HEK293 (cell line): ENCODE measurements around the gene ATE1.

ENCODE experiments used
- CTCF ChIA-PET: fragments of 350-600 bp; formaldehyde crosslinking; extraction: SDS; loops from one replicate; lab custom pipeline; 2021; ENCODE audit warnings: antibody characterized with exemption; lab: Yijun Ruan, JAX
- POLR2A ChIA-PET: fragments of 300-600 bp; formaldehyde crosslinking; extraction: SDS; loops from one replicate; lab custom pipeline; 2020; ENCODE audit warnings: antibody characterized with exemption, inconsistent platforms; lab: Yijun Ruan, JAX
- H3K27ac ChIP-seq: fragments of 200-500 bp; sonication (Bioruptor generic); 2 replicates; pipeline ENCODE4 v1.5.1; 2014; ENCODE audit warnings: low read depth, low read length, control low read depth, inconsistent platforms; ENCODE audit errors: extremely low read depth
- H3K36me3 ChIP-seq, 2 experiments: fragments of 200-500 bp in 1 of 2; sonication (Bioruptor generic) in 1 of 2; 1 replicate in 1 of 2; 2 replicates in 1 of 2; pipeline ENCODE4 v1.5.1; 2014 to 2017; ENCODE audit warnings: inconsistent platforms in 2 of 2, low read length in 2 of 2; ENCODE audit not compliant: control insufficient read depth in 2 of 2, insufficient read depth in 1 of 2
- H3K4me1 ChIP-seq: fragments of 200-500 bp; sonication (Bioruptor generic); 2 replicates; pipeline ENCODE4 v1.5.1; 2014; ENCODE audit warnings: mild to moderate bottlenecking, low read length, inconsistent platforms; ENCODE audit not compliant: control insufficient read depth, insufficient read depth
- H3K4me3 ChIP-seq: 2 replicates; pipeline ENCODE4 v1.5.1; 2011; ENCODE audit warnings: low read depth, mild to moderate bottlenecking, control low read depth, low read length, moderate library complexity
- H3K9me3 ChIP-seq: fragments of 200-500 bp; sonication (Bioruptor generic); 2 replicates; pipeline ENCODE4 v1.5.1; 2014; ENCODE audit warnings: low read depth, low read length, inconsistent platforms; ENCODE audit not compliant: control insufficient read depth, insufficient read depth
- BCL11B ChIP-seq: fragments of 450-650 bp; formaldehyde crosslinking; IDR thresholded peaks from 2 replicates; pipeline ENCODE4 v1.5.1; 2016; ENCODE audit warnings: low read depth, missing biosample characterization, missing genetic modification characterization
- GLI2 ChIP-seq: fragments of 450-650 bp; formaldehyde crosslinking; IDR thresholded peaks from 2 replicates; pipeline ENCODE4; 2017; ENCODE audit warnings: missing biosample characterization, missing genetic modification characterization, low read depth, borderline replicate concordance
- GLI4 ChIP-seq: fragments of 450-650 bp; formaldehyde crosslinking; IDR thresholded peaks from 2 replicates; pipeline ENCODE4 v1.5.1; 2016; ENCODE audit warnings: missing biosample characterization, missing genetic modification characterization
- INSM2 ChIP-seq: fragments of 450-650 bp; formaldehyde crosslinking; IDR thresholded peaks from 2 replicates; pipeline ENCODE4 v1.5.1; 2016; ENCODE audit warnings: missing biosample characterization, missing genetic modification characterization
- KLF7 ChIP-seq: fragments of 450-650 bp; formaldehyde crosslinking; IDR thresholded peaks from 2 replicates; pipeline ENCODE4 v1.5.1; 2016; ENCODE audit warnings: missing biosample characterization, missing genetic modification characterization, borderline replicate concordance
- RBAK ChIP-seq: fragments of 450-650 bp; formaldehyde crosslinking; IDR thresholded peaks from 2 replicates; pipeline ENCODE4 v1.5.1; 2016; ENCODE audit warnings: missing biosample characterization, missing genetic modification characterization
- SP7 ChIP-seq: fragments of 450-650 bp; formaldehyde crosslinking; IDR thresholded peaks from 2 replicates; pipeline ENCODE4 v1.5.1; 2016; ENCODE audit warnings: missing biosample characterization, missing genetic modification characterization
- ZBTB17 ChIP-seq: fragments of 450-650 bp; formaldehyde crosslinking; IDR thresholded peaks from 2 replicates; pipeline ENCODE4 v1.5.1; 2016; ENCODE audit warnings: missing biosample characterization, missing genetic modification characterization
- ZBTB20 ChIP-seq: fragments of 450-650 bp; formaldehyde crosslinking; IDR thresholded peaks from 2 replicates; pipeline ENCODE4 v1.5.1; 2016; ENCODE audit warnings: missing biosample characterization, missing genetic modification characterization
- ZBTB7A ChIP-seq: fragments of 450-650 bp; formaldehyde crosslinking; IDR thresholded peaks from 2 replicates; pipeline ENCODE4 v1.5.1; 2016; ENCODE audit warnings: low read depth, missing biosample characterization, missing genetic modification characterization
- ZNF202 ChIP-seq: fragments of 450-650 bp; formaldehyde crosslinking; IDR thresholded peaks from 2 replicates; pipeline ENCODE4 v1.5.1; 2016; ENCODE audit warnings: missing biosample characterization, missing genetic modification characterization, borderline replicate concordance
- ZNF211 ChIP-seq: fragments of 450-650 bp; formaldehyde crosslinking; IDR thresholded peaks from 2 replicates; pipeline ENCODE4 v1.5.1; 2016; ENCODE audit warnings: low read depth, missing biosample characterization, missing genetic modification characterization
- ZNF214 ChIP-seq: fragments of 450-650 bp; formaldehyde crosslinking; IDR thresholded peaks from 2 replicates; pipeline ENCODE4 v1.5.1; 2017; ENCODE audit warnings: missing biosample characterization, mild to moderate bottlenecking, missing genetic modification characterization, borderline replicate concordance
- ZNF221 ChIP-seq: fragments of 450-650 bp; formaldehyde crosslinking; IDR thresholded peaks from 2 replicates; pipeline ENCODE4 v1.5.1; 2017; ENCODE audit warnings: missing biosample characterization, missing genetic modification characterization, borderline replicate concordance
- ZNF433 ChIP-seq: fragments of 450-650 bp; formaldehyde crosslinking; IDR thresholded peaks from 2 replicates; pipeline ENCODE4 v1.5.1; 2016; ENCODE audit warnings: missing biosample characterization, missing genetic modification characterization, low read depth
- ZNF510 ChIP-seq: fragments of 450-650 bp; formaldehyde crosslinking; IDR thresholded peaks from 2 replicates; pipeline ENCODE4 v1.5.1; 2018; ENCODE audit warnings: mild to moderate bottlenecking, missing genetic modification characterization, missing biosample characterization; ENCODE audit not compliant: insufficient replicate concordance
- ZNF621 ChIP-seq: fragments of 450-650 bp; formaldehyde crosslinking; IDR thresholded peaks from 2 replicates; pipeline ENCODE4 v1.5.1; 2017; ENCODE audit warnings: missing biosample characterization, missing genetic modification characterization
- ZNF624 ChIP-seq: fragments of 450-650 bp; formaldehyde crosslinking; IDR thresholded peaks from 2 replicates; pipeline ENCODE4 v1.5.1; 2017; ENCODE audit warnings: missing biosample characterization, missing genetic modification characterization
- ZNF654 ChIP-seq: fragments of 450-650 bp; formaldehyde crosslinking; IDR thresholded peaks from 2 replicates; pipeline ENCODE4 v1.5.1; 2016; ENCODE audit warnings: low read depth, missing biosample characterization, missing genetic modification characterization
- ZNF670 ChIP-seq: fragments of 450-650 bp; formaldehyde crosslinking; IDR thresholded peaks from 2 replicates; pipeline ENCODE4 v1.5.1; 2016; ENCODE audit warnings: missing biosample characterization, missing genetic modification characterization, low read depth
- ZNF747 ChIP-seq: fragments of 450-650 bp; formaldehyde crosslinking; IDR thresholded peaks from 2 replicates; pipeline ENCODE4 v1.5.1; 2016; ENCODE audit warnings: missing biosample characterization, missing genetic modification characterization
- ZNF768 ChIP-seq: fragments of 450-650 bp; formaldehyde crosslinking; IDR thresholded peaks from 2 replicates; pipeline ENCODE4 v1.5.1; 2018; ENCODE audit warnings: missing biosample characterization, mild to moderate bottlenecking, missing genetic modification characterization
- ZNF837 ChIP-seq: fragments of 450-650 bp; formaldehyde crosslinking; IDR thresholded peaks from 2 replicates; pipeline ENCODE4 v1.5.1; 2016; ENCODE audit warnings: missing biosample characterization, missing genetic modification characterization
- TF ChIP-seq, protein P1 (sequence below): fragments of 450-650 bp; formaldehyde crosslinking; IDR thresholded peaks from 2 replicates; pipeline ENCODE4 v1.5.1; 2016; ENCODE audit warnings: missing biosample characterization, missing genetic modification characterization, borderline replicate concordance
- TF ChIP-seq, protein P2 (sequence below): fragments of 450-650 bp; formaldehyde crosslinking; IDR thresholded peaks from 2 replicates; pipeline ENCODE4 v1.5.1; 2016; ENCODE audit warnings: missing biosample characterization, missing genetic modification characterization
- TF ChIP-seq, protein P3 (sequence below): fragments of 450-650 bp; formaldehyde crosslinking; IDR thresholded peaks from 2 replicates; pipeline ENCODE4 v1.5.1; 2017; ENCODE audit warnings: missing biosample characterization, missing genetic modification characterization
- TF ChIP-seq, protein P4 (sequence below): fragments of 450-650 bp; formaldehyde crosslinking; IDR thresholded peaks from 2 replicates; pipeline ENCODE4 v1.5.1; 2016; ENCODE audit warnings: missing biosample characterization, missing genetic modification characterization
- TF ChIP-seq, protein P5 (sequence below): fragments of 450-650 bp; formaldehyde crosslinking; IDR thresholded peaks from 2 replicates; pipeline ENCODE4 v1.5.1; 2017; ENCODE audit warnings: missing biosample characterization, missing genetic modification characterization

ATE1 gene

DNA sequence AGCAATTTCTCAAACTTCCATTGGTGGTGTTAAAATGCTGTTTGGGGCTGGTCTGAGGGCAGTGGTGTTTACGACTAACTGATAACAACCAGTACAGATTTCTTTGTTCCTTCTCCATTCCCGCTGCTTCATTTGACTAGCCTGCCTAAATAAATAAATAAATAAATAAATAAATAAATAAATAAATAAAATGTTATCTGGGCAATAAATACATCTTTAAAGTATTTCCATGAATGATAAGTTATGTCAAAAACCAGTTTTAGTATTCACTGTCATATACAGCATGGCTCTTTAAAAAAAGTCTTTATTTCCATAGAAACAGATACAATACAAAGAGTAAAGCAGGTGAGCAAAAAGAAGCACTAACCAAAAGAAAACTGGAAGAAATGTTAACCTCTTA is 81.3 kb downstream of the ATE1 start:
- Histone ChIP-seq H3K9me3 (no peaks in the 10 kb centered on the region), H3K27ac (no peak overlapping the region), H3K4me1 (no peaks in the 10 kb centered on the region), H3K4me3 (no peak overlapping the region), H3K36me3 (peaks cover 3 to 5% of the 10 kb centered on the region in 2 experiments; a peak in 2 of 3 replicates)
- CTCF ChIA-PET = no interaction called here
- POLR2A ChIA-PET = no interaction called here
- TF ChIP-seq, protein P1, sequence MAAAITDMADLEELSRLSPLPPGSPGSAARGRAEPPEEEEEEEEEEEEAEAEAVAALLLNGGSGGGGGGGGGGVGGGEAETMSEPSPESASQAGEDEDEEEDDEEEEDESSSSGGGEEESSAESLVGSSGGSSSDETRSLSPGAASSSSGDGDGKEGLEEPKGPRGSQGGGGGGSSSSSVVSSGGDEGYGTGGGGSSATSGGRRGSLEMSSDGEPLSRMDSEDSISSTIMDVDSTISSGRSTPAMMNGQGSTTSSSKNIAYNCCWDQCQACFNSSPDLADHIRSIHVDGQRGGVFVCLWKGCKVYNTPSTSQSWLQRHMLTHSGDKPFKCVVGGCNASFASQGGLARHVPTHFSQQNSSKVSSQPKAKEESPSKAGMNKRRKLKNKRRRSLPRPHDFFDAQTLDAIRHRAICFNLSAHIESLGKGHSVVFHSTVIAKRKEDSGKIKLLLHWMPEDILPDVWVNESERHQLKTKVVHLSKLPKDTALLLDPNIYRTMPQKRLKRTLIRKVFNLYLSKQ = peak; percentile 72; the same call in 1 of the 2 replicates
- TF ChIP-seq ZBTB17 (no peak), ZNF510 (tag by site-specific recombination) (peak; percentile 94), ZNF747 (no peak), ZNF221 (tag by site-specific recombination) (no peak; the same call in 1 of the 2 replicates), ZNF670 (tag by site-specific recombination) (no peak), ZBTB7A (tag by site-specific recombination) (no peak), BCL11B (0 out of 2 replicates have a peak, but pooled peaks have one; percentile 34), KLF7 (tag by site-specific recombination) (no peak), ZNF211 (tag by site-specific recombination) (no peak), ZNF624 (no peak), ZNF768 (tag by site-specific recombination) (no peak), ZNF433 (tag by site-specific recombination) (peak; percentile 84), ZNF214 (tag by site-specific recombination) (peak; percentile 10; the same call in 1 of the 2 replicates), ZNF621 (tag by site-specific recombination) (no peak), ZNF654 (tag by site-specific recombination) (peak; percentile 54; the same call in 1 of the 2 replicates), GLI2 (peak; percentile 52; the same call in 1 of the 2 replicates), ZBTB20 (no peak), ZNF837 (tag by site-specific recombination) (no peak), SP7 (no peak), RBAK (tag by site-specific recombination) (no peak; the same call in 1 of the 2 replicates), ZNF202 (tag by site-specific recombination) (peak; percentile 96; the same call in 1 of the 2 replicates), GLI4 (no peak), INSM2 (tag by site-specific recombination) (no peak)
- TF ChIP-seq, protein P2, sequence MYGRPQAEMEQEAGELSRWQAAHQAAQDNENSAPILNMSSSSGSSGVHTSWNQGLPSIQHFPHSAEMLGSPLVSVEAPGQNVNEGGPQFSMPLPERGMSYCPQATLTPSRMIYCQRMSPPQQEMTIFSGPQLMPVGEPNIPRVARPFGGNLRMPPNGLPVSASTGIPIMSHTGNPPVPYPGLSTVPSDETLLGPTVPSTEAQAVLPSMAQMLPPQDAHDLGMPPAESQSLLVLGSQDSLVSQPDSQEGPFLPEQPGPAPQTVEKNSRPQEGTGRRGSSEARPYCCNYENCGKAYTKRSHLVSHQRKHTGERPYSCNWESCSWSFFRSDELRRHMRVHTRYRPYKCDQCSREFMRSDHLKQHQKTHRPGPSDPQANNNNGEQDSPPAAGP (tag by site-specific recombination) = no peak
- TF ChIP-seq, protein P3, sequence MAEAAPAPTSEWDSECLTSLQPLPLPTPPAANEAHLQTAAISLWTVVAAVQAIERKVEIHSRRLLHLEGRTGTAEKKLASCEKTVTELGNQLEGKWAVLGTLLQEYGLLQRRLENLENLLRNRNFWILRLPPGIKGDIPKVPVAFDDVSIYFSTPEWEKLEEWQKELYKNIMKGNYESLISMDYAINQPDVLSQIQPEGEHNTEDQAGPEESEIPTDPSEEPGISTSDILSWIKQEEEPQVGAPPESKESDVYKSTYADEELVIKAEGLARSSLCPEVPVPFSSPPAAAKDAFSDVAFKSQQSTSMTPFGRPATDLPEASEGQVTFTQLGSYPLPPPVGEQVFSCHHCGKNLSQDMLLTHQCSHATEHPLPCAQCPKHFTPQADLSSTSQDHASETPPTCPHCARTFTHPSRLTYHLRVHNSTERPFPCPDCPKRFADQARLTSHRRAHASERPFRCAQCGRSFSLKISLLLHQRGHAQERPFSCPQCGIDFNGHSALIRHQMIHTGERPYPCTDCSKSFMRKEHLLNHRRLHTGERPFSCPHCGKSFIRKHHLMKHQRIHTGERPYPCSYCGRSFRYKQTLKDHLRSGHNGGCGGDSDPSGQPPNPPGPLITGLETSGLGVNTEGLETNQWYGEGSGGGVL (tag by site-specific recombination) = no peak
- TF ChIP-seq, protein P4, sequence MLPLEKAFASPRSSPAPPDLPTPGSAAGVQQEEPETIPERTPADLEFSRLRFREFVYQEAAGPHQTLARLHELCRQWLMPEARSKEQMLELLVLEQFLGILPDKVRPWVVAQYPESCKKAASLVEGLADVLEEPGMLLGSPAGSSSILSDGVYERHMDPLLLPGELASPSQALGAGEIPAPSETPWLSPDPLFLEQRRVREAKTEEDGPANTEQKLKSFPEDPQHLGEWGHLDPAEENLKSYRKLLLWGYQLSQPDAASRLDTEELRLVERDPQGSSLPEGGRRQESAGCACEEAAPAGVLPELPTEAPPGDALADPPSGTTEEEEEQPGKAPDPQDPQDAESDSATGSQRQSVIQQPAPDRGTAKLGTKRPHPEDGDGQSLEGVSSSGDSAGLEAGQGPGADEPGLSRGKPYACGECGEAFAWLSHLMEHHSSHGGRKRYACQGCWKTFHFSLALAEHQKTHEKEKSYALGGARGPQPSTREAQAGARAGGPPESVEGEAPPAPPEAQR (tag by site-specific recombination) = no peak
- TF ChIP-seq, protein P5, sequence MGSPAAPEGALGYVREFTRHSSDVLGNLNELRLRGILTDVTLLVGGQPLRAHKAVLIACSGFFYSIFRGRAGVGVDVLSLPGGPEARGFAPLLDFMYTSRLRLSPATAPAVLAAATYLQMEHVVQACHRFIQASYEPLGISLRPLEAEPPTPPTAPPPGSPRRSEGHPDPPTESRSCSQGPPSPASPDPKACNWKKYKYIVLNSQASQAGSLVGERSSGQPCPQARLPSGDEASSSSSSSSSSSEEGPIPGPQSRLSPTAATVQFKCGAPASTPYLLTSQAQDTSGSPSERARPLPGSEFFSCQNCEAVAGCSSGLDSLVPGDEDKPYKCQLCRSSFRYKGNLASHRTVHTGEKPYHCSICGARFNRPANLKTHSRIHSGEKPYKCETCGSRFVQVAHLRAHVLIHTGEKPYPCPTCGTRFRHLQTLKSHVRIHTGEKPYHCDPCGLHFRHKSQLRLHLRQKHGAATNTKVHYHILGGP (tag by site-specific recombination) = no peak
